Brain microvascular endothelial cell (primary cell): Measurements from ENCODE around the gene KASH5.

Source experiments
- DNase-seq: peaks from one replicate; pipeline ENCODE4 v3.0.0-alpha.2; 2020
- H3K27ac ChIP-seq: fragments of 250-450 bp; sonication (Bioruptor Pico); 2 replicates; pipeline ENCODE4 v1.5.1; 2020; ENCODE audit warnings: mild to moderate bottlenecking, moderate library complexity
- H3K27me3 ChIP-seq: fragments of 250-450 bp; sonication (Bioruptor Pico); replicated peaks from 2 replicates; pipeline ENCODE4 v1.5.1; 2020; ENCODE audit warnings: mild to moderate bottlenecking
- H3K36me3 ChIP-seq: fragments of 250-450 bp; sonication (Bioruptor Pico); replicated peaks from 2 replicates; pipeline ENCODE4 v1.5.1; 2020; ENCODE audit warnings: mild to moderate bottlenecking
- H3K4me3 ChIP-seq: 2 replicates; pipeline ENCODE4 v1.5.1; 2011; ENCODE audit warnings: low read depth, mild to moderate bottlenecking, control low read depth, low read length, moderate library complexity
- in situ Hi-C: cut with HindIII; loops from 2 replicates; pipeline ENCODE4 v1.10.0; 2017; ENCODE audit warnings: low sequenced_read_pairs, low pct_ligation_motif_present
- TF ChIP-seq, protein P1 (sequence below): IDR thresholded peaks from 2 replicates; pipeline ENCODE4 v1.5.1; 2011; ENCODE audit warnings: low read depth, mild to moderate bottlenecking, moderate library complexity, low read length, control low read depth, inconsistent platforms; ENCODE audit errors: missing control alignments

KASH5 gene

DNA sequence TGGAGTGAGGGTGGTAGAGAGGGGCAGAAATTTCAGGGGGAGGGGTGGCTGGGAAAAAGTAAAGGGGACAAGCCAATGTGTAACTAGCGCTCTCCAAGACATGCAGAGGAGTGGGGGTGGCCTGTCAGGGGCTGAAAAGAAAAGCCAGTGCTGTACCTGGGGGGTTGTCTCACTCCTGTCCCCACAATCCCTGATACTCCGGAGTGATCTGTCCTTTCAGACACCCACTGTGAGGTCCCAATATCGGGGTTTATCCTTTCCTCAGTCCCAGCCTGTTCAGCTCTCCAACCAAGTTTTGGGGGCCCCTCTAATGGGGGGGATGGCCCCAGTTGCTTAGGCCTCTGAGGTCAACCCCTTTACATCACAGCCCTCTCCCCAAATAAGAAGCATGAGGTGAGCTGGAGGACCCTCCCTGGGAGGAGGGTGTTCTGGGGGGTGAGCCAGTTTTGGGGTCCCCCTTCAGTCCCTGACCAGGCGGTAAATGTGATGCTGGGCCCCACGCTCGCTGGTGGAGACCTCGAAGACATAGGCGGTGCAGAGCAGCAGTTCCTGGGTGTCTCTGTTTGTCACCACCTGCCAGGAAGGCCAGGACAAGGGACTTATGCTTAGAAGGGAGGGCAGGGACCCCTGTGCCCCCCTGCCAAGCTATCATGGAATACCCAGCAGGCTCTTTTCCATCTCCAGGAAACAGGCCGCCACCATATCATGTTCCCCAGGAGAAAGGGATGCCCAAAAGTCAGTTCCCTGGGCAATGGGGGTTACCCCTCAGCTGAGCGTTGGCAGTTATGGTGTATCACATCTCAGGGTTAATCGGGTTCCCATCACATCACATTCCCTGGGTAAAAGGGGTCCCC is 47.0 kb upstream of the KASH5 start:
- peaks cover 40% of the 10 kb centered on the region for H3K36me3 ChIP-seq
- TF ChIP-seq, protein P1, sequence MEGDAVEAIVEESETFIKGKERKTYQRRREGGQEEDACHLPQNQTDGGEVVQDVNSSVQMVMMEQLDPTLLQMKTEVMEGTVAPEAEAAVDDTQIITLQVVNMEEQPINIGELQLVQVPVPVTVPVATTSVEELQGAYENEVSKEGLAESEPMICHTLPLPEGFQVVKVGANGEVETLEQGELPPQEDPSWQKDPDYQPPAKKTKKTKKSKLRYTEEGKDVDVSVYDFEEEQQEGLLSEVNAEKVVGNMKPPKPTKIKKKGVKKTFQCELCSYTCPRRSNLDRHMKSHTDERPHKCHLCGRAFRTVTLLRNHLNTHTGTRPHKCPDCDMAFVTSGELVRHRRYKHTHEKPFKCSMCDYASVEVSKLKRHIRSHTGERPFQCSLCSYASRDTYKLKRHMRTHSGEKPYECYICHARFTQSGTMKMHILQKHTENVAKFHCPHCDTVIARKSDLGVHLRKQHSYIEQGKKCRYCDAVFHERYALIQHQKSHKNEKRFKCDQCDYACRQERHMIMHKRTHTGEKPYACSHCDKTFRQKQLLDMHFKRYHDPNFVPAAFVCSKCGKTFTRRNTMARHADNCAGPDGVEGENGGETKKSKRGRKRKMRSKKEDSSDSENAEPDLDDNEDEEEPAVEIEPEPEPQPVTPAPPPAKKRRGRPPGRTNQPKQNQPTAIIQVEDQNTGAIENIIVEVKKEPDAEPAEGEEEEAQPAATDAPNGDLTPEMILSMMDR = no peak

DNA sequence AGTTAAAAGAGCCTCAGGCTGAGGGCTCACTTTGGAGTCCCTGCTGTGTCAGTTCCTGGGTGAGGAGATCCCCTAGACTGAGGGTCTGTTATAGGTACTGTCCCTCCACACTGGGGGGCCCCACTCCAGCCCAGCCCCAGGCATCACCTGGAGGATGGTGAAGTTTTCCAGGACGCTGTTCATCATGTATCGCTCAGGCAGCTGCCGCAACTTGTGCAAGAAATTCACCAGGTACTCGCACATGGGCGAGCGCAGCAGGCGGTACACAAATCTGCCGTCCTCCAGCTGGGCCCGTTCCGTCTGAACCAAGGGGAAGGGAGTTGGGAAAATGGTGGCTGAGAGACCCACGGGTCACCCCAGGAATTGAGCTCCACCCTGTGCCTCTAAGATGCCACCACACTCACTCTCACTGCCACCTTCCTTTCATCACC is 45.7 kb upstream of the KASH5 start:
- TF ChIP-seq, protein P1 = no peak
- Histone ChIP-seq H3K36me3 (peaks cover 52% of the 10 kb centered on the region), H3K4me3 (no peak overlapping the region), H3K27ac (no peak overlapping the region), H3K27me3 (no peaks in the 10 kb centered on the region)
- in situ Hi-C loops = no loop called here
- no peak for DNase-seq

More for the DNA sequence above, 47.0 kb upstream of the KASH5 start:
- Histone ChIP-seq H3K27me3 (no peaks in the 10 kb centered on the region), H3K4me3 (no peak overlapping the region), H3K27ac (no peak overlapping the region)
- no peak for DNase-seq
- in situ Hi-C loops = no loop called here

DNA sequence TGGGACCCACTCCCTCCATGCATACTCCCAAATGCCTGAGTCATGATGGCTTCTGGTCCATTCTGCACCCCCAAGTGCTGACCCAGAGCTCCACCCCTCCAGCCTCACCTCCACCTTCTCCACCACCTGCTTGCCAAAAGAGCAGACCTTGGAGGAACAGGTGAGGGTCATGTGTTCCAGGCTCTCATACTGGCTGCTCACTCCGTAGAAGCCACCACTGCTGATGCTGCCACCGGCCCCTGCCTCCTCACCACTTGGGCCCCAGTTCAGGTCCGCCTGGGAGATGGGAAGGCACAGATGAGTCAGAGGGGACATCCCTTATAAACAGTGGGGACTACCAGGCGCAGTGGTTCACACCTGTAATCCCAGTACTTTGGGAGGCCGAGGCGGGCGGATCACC is 44.9 kb upstream of the KASH5 start:
- DNase-seq = no peak
- in situ Hi-C loops = no loop called here
- TF ChIP-seq, protein P1 = no peak
- H3K27ac ChIP-seq = no peak overlapping the region
- H3K4me3 ChIP-seq = no peak overlapping the region
- H3K27me3 ChIP-seq = no peaks in the 10 kb centered on the region
- H3K36me3 ChIP-seq = peaks cover 58% of the 10 kb centered on the region

GRCh38 chr19:49344505-49345423 is 43.3 kb upstream of the KASH5 start:
- TF ChIP-seq, protein P1 = no peak
- in situ Hi-C loops = no loop called here
- H3K27me3 ChIP-seq = no peaks in the 10 kb centered on the region
- DNase-seq = no peak
- no peak overlapping the region for H3K4me3 ChIP-seq
- H3K36me3 ChIP-seq = peaks cover 69% of the 10 kb centered on the region
- H3K27ac ChIP-seq = no peak overlapping the region

GRCh38 chr19:49347191-49347590 is 40.9 kb upstream of the KASH5 start:
- DNase-seq = no peak
- in situ Hi-C loops = no loop called here
- Histone ChIP-seq H3K4me3 (no peak overlapping the region), H3K27ac (no peak overlapping the region), H3K36me3 (peaks cover 73% of the 10 kb centered on the region), H3K27me3 (no peaks in the 10 kb centered on the region)
- TF ChIP-seq, protein P1 = no peak
